ENCODE measurements around the gene HEMK1.

HEMK1 gene

GRCh38 chr3:50603261-50604109 is 34.2 kb downstream of the HEMK1 start:
- no peak for DNase-seq

- DNase-seq = no peak
Measured at GRCh38 chr3:50604110-50604621, 34.8 kb downstream of the HEMK1 start.

- DNase-seq = no peak
Measured at GRCh38 chr3:50604628-50605588, 35.6 kb downstream of the HEMK1 start.

GRCh38 chr3:50605901-50606326 is 36.6 kb downstream of the HEMK1 start:
- no peak for DNase-seq

GRCh38 chr3:50606596-50606995 is 37.3 kb downstream of the HEMK1 start:
- DNase-seq = no peak

- no peak for DNase-seq
Measured at GRCh38 chr3:50607271-50608091, 38.2 kb downstream of the HEMK1 start.

- no peak for DNase-seq
Measured at GRCh38 chr3:50608278-50608677, 39.0 kb downstream of the HEMK1 start.

- DNase-seq = no peak
Measured at GRCh38 chr3:50609071-50609762, 39.9 kb downstream of the HEMK1 start.

GRCh38 chr3:50609763-50610085 is 40.4 kb downstream of the HEMK1 start:
- no peak for DNase-seq

GRCh38 chr3:50610181-50610971 is 41.1 kb downstream of the HEMK1 start:
- no peak for DNase-seq

- no peak for DNase-seq
Measured at GRCh38 chr3:50610992-50611463, 41.7 kb downstream of the HEMK1 start.

- peak; percentile 99 for DNase-seq
Measured at GRCh38 chr3:50611464-50612233, 42.3 kb downstream of the HEMK1 start, which contains the start of gene CISH. TSS of gene CISH (minus strand) at chr3:50611774. CDS start at chr3:50611650, 124 bp downstream.

- DNase-seq = no peak
Measured at GRCh38 chr3:50612234-50612882, 43.0 kb downstream of the HEMK1 start.

- DNase-seq = no peak
Measured at GRCh38 chr3:50612970-50613846, 43.9 kb downstream of the HEMK1 start.

GRCh38 chr3:50615190-50615589 is 45.9 kb downstream of the HEMK1 start:
- peak; percentile 35 for DNase-seq

- DNase-seq = peak; percentile 89
Measured at GRCh38 chr3:50616003-50616769, 46.9 kb downstream of the HEMK1 start.

- DNase-seq = peak; percentile 92
Measured at GRCh38 chr3:50616770-50617095, 47.4 kb downstream of the HEMK1 start.
